Epithelial cell of esophagus (primary cell): ENCODE results near the gene HS6ST1.

ENCODE experiments used
- DNase-seq: peaks from one replicate; pipeline ENCODE4 v3.0.0; 2010; ENCODE audit warnings: low read depth
- H3K4me3 ChIP-seq: 2 replicates; pipeline ENCODE4 v1.5.1; 2011; ENCODE audit warnings: mild to moderate bottlenecking, low read length, control low read depth
- TF ChIP-seq, protein P1 (sequence below): IDR thresholded peaks from 2 replicates; pipeline ENCODE4 v1.5.1; 2011; ENCODE audit warnings: low read depth, mild to moderate bottlenecking, low read length, control low read depth, inconsistent platforms; ENCODE audit not compliant: insufficient read depth; ENCODE audit errors: missing control alignments

HS6ST1 gene

GRCh38 chr2:128317181-128317898 lies 1.3 kb downstream of the HS6ST1 start:
- peak overlapping the region; percentile 74 for H3K4me3 ChIP-seq
- no peak for DNase-seq
- TF ChIP-seq, protein P1, sequence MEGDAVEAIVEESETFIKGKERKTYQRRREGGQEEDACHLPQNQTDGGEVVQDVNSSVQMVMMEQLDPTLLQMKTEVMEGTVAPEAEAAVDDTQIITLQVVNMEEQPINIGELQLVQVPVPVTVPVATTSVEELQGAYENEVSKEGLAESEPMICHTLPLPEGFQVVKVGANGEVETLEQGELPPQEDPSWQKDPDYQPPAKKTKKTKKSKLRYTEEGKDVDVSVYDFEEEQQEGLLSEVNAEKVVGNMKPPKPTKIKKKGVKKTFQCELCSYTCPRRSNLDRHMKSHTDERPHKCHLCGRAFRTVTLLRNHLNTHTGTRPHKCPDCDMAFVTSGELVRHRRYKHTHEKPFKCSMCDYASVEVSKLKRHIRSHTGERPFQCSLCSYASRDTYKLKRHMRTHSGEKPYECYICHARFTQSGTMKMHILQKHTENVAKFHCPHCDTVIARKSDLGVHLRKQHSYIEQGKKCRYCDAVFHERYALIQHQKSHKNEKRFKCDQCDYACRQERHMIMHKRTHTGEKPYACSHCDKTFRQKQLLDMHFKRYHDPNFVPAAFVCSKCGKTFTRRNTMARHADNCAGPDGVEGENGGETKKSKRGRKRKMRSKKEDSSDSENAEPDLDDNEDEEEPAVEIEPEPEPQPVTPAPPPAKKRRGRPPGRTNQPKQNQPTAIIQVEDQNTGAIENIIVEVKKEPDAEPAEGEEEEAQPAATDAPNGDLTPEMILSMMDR = no peak

GRCh38 chr2:128316777-128317180 lies 1.9 kb downstream of the HS6ST1 start:
- TF ChIP-seq, protein P1 = no peak
- H3K4me3 ChIP-seq = peak overlapping the region; percentile 74
- no peak for DNase-seq

DNA sequence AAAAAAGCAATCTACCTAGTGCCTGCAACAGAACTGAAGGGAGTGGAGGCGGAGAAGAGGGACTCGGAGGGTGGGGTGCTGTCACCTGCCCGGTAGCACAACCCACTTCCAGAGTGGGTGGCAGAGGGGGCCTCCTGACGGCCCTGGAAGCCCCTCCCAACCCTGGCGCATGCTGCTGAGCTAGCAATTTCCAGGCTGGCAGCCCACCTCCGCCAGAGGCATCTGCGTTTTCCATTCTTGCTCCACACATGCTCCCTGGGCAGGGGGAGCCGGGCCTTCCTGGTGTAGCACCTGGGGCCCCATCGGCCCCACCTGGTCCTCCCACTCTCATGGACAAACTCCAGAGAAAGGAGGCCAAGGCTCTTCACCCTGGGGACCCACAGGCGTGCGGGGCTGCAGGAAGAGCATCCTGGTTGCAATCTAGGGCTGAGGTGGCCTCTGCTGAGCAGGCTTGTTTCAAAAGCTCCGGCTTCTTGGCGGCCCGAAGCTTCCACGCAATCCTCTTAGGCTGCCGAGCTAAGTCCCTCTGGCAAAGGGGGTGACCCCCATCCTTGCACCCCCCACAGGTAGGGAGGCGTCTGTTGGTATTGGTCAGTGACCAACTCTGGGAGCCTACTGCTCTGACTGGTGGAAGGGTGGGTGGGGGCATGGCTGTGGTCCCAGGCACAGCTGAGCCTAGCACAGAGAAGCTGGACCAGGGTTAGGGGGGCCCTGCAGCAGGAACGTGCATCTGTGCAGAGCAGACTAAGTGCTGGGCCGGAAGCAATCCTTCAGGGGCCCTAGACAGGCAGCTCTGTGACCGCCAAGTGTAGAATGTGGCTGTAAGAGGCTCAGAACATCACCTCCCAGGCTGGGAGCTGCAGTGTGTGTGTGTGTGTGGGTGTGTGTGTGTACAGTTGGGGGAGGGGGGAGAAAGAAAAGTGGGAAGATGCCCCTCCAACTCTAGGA lies 2.6 kb downstream of the HS6ST1 start:
- TF ChIP-seq, protein P1 = no peak
- H3K4me3 ChIP-seq = peak overlapping the region; percentile 74
- DNase-seq = no peak

DNA sequence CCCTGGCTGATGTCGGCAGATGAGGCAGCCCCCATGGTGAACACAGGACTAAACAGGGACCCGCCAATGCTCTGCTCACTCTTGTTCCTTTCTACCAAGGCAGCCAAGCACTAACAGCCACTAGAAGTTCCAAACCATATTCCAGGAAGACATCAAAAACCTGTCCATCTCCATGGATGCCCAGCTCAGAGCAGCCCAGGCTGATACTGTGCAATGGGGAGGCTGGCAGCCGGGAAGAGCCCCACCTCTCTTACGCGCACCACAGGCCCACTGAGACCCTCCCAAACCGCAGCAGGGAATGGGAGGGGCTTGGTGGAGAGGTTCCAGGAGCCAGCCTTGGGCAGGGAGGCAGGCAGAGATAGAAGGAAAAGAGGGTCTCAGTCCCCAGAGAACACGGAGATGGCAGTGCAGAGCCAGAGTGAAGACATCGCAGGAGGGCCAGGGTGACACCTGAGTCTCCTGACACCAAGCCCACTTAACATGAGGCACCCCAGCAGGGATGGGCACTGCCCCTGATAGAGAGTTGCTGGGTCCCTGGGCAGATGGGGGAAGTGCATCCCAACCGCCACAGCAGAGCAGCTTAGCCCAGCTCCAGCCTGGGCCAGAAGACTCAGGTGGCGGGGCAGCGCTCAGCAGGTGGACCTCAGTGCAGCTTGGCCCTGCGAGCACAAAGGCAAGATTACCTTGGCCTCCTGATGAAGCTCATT lies 3.4 kb downstream of the HS6ST1 start:
- no peak for DNase-seq
- H3K4me3 ChIP-seq = peak overlapping the region; percentile 74
- TF ChIP-seq, protein P1 = no peak

DNA sequence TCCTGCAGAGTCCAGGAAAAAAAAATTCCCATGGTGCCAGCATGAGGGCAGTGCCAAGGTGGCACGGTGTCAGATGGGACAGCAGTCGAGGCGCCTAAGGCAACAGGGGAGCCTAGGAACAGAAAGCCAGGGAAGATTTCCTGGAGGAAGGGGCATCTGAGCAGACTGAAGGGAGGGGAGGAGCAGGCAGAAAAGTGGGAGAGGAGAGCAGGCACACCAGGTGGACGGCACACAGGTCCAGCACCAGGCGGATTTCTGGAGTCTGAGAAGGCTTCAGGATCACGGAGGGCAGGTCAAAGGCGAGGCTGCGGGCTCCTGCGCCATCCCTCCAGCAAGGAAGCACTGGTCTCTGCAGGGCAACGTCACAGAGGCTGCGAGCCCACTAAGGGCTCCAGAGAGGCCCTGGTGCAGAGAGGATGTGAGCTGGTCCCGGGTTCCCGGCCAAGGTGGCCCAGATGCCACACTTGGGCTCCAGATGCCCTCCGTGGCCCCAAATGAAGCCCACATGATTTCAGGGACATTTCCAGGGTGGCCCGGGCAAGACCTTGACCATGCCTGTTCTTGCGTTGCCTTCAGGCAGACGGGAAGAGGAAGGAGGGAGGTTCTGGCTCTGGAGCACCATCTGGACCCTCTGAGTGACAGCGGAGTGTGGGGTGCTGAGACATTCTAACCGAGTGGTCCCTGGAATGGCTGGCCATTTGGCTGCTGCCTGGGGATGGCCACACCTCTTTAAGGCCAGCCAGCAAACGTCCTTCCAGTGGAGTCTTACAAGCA lies 4.1 kb downstream of the HS6ST1 start:
- no peak overlapping the region for H3K4me3 ChIP-seq
- TF ChIP-seq, protein P1 = no peak
- no peak for DNase-seq

DNA sequence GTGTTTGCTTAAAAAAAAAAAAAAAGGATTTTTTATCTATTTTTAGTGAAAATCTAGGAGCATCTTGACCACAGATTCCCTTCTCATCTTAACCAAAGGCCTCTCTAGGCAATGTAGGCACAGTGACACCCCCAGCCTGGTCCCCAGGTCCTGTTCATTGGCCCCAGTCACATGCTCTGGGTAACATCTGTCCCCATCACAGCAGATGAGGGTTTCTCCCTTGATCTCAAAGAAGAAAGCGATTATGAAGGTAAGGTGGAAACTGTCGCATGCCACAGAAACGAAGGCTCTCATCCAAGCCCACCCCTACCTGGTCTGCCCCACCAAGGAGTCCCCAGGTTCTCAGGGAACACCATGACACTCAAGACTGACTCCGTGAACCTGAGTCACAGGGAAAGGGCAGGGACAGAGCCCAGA lies 4.7 kb downstream of the HS6ST1 start:
- no peak overlapping the region for H3K4me3 ChIP-seq
- TF ChIP-seq, protein P1 = no peak
- no peak for DNase-seq
